ENCODE measurements around the gene H6PD.

Gene H6PD

GRCh38 chr1:9239622-9240401, 5.2 kb downstream of the H6PD start:
- Histone ChIP-seq H3K4me3 (ENCODE audit: low read depth in 1 of 2, low read length in 2 of 2) (peak overlapping the region in 1 of 2 donors; percentile 6), H3K9me3 (ENCODE audit: control insufficient read depth in 1 of 2, low read length in 2 of 2) (no peaks in the 10 kb centered on the region), H3K9ac (ENCODE audit: low read depth in 1 of 2, low read length in 2 of 2) (peak overlapping the region; percentile 16 to 35), H3K27me3 (ENCODE audit: control insufficient read depth in 1 of 2, insufficient read depth in 2 of 2, low read length in 2 of 2) (no peaks in the 10 kb centered on the region), H3K27ac (ENCODE audit: low read depth, low read length) (peak overlapping the region; percentile 30), H3K36me3 (ENCODE audit: control insufficient read depth in 1 of 2, insufficient read depth in 2 of 2, low read length in 2 of 2) (no peaks in the 10 kb centered on the region), H3K4me1 (ENCODE audit: control insufficient read depth in 1 of 2, insufficient read depth in 2 of 2, low read length in 2 of 2) (peaks cover 73 to 75% of the 10 kb centered on the region in 2 donors)

GRCh38 chr1:9240914-9241820, 6.6 kb downstream of the H6PD start:
- Histone ChIP-seq H3K36me3 (ENCODE audit: control insufficient read depth in 1 of 2, insufficient read depth in 2 of 2, low read length in 2 of 2) (peaks cover under 1 to 2% of the 10 kb centered on the region in 2 donors), H3K27ac (ENCODE audit: low read depth, low read length) (no peak overlapping the region), H3K4me1 (ENCODE audit: control insufficient read depth in 1 of 2, insufficient read depth in 2 of 2, low read length in 2 of 2) (peaks cover 71 to 80% of the 10 kb centered on the region in 2 donors), H3K9me3 (ENCODE audit: control insufficient read depth in 1 of 2, low read length in 2 of 2) (no peaks in the 10 kb centered on the region), H3K4me3 (ENCODE audit: low read depth in 1 of 2, low read length in 2 of 2) (no peak overlapping the region), H3K9ac (ENCODE audit: low read depth in 1 of 2, low read length in 2 of 2) (no peak overlapping the region), H3K27me3 (ENCODE audit: control insufficient read depth in 1 of 2, insufficient read depth in 2 of 2, low read length in 2 of 2) (no peaks in the 10 kb centered on the region)

DNA sequence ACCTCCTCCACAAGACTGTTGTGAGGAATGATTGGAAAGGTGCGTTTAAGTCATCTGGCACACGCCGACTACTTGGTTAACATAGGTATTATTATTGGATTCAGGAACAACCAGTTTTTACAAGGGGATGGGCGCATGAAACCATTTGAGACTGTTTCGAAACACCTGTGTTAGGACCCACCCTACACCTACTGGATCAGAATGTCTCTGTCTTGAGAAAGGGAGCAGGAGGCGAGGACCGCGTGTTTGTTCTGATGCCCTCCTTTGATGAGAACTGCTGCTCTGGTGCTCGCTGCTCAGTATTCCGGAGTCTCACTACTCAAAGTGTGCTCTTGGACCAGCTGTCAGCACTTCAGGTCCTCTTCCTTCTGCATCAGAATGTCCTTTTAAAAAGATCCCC, 7.3 kb downstream of the H6PD start:
- no peaks in the 10 kb centered on the region for H3K9me3 ChIP-seq (ENCODE audit: control insufficient read depth in 1 of 2, low read length in 2 of 2)
- H3K27me3 ChIP-seq (ENCODE audit: control insufficient read depth in 1 of 2, insufficient read depth in 2 of 2, low read length in 2 of 2) = no peaks in the 10 kb centered on the region
- no peak overlapping the region for H3K4me3 ChIP-seq (ENCODE audit: low read depth in 1 of 2, low read length in 2 of 2)
- H3K9ac ChIP-seq (ENCODE audit: low read depth in 1 of 2, low read length in 2 of 2) = no peak overlapping the region
- peaks cover 3 to 4% of the 10 kb centered on the region in 2 donors for H3K36me3 ChIP-seq (ENCODE audit: control insufficient read depth in 1 of 2, insufficient read depth in 2 of 2, low read length in 2 of 2)
- H3K4me1 ChIP-seq (ENCODE audit: control insufficient read depth in 1 of 2, insufficient read depth in 2 of 2, low read length in 2 of 2) = peaks cover 69 to 74% of the 10 kb centered on the region in 2 donors
- no peak overlapping the region for H3K27ac ChIP-seq (ENCODE audit: low read depth, low read length)

- H3K9me3 ChIP-seq (ENCODE audit: control insufficient read depth in 1 of 2, low read length in 2 of 2) = no peaks in the 10 kb centered on the region
- peak overlapping the region in 1 of 2 donors; percentile 4 for H3K9ac ChIP-seq (ENCODE audit: low read depth in 1 of 2, low read length in 2 of 2)
- H3K4me1 ChIP-seq (ENCODE audit: control insufficient read depth in 1 of 2, insufficient read depth in 2 of 2, low read length in 2 of 2) = peaks cover 69 to 73% of the 10 kb centered on the region in 2 donors
- peaks cover 3 to 9% of the 10 kb centered on the region in 2 donors for H3K36me3 ChIP-seq (ENCODE audit: control insufficient read depth in 1 of 2, insufficient read depth in 2 of 2, low read length in 2 of 2)
- peak overlapping the region in 1 of 2 donors; percentile 1 for H3K4me3 ChIP-seq (ENCODE audit: low read depth in 1 of 2, low read length in 2 of 2)
- H3K27me3 ChIP-seq (ENCODE audit: control insufficient read depth in 1 of 2, insufficient read depth in 2 of 2, low read length in 2 of 2) = no peaks in the 10 kb centered on the region
- H3K27ac ChIP-seq (ENCODE audit: low read depth, low read length) = no peak overlapping the region
Observed at GRCh38 chr1:9242338-9242969, 7.9 kb downstream of the H6PD start.

GRCh38 chr1:9243066-9243739, 8.6 kb downstream of the H6PD start:
- H3K27me3 ChIP-seq (ENCODE audit: control insufficient read depth in 1 of 2, insufficient read depth in 2 of 2, low read length in 2 of 2) = no peaks in the 10 kb centered on the region
- H3K4me3 ChIP-seq (ENCODE audit: low read depth in 1 of 2, low read length in 2 of 2) = peak overlapping the region in 1 of 2 donors; percentile 1
- peak overlapping the region in 1 of 2 donors; percentile 4 for H3K9ac ChIP-seq (ENCODE audit: low read depth in 1 of 2, low read length in 2 of 2)
- no peaks in the 10 kb centered on the region for H3K9me3 ChIP-seq (ENCODE audit: control insufficient read depth in 1 of 2, low read length in 2 of 2)
- H3K4me1 ChIP-seq (ENCODE audit: control insufficient read depth in 1 of 2, insufficient read depth in 2 of 2, low read length in 2 of 2) = peaks cover 66 to 68% of the 10 kb centered on the region in 2 donors
- peaks cover 3 to 13% of the 10 kb centered on the region in 2 donors for H3K36me3 ChIP-seq (ENCODE audit: control insufficient read depth in 1 of 2, insufficient read depth in 2 of 2, low read length in 2 of 2)
- no peak overlapping the region for H3K27ac ChIP-seq (ENCODE audit: low read depth, low read length)

GRCh38 chr1:9244501-9245229, 10.1 kb downstream of the H6PD start:
- peaks cover 64 to 65% of the 10 kb centered on the region in 2 donors for H3K4me1 ChIP-seq (ENCODE audit: control insufficient read depth in 1 of 2, insufficient read depth in 2 of 2, low read length in 2 of 2)
- peaks cover 3 to 13% of the 10 kb centered on the region in 2 donors for H3K36me3 ChIP-seq (ENCODE audit: control insufficient read depth in 1 of 2, insufficient read depth in 2 of 2, low read length in 2 of 2)
- H3K27me3 ChIP-seq (ENCODE audit: control insufficient read depth in 1 of 2, insufficient read depth in 2 of 2, low read length in 2 of 2) = no peaks in the 10 kb centered on the region
- H3K4me3 ChIP-seq (ENCODE audit: low read depth in 1 of 2, low read length in 2 of 2) = peak overlapping the region in 1 of 2 donors; percentile 13
- H3K27ac ChIP-seq (ENCODE audit: low read depth, low read length) = no peak overlapping the region
- no peaks in the 10 kb centered on the region for H3K9me3 ChIP-seq (ENCODE audit: control insufficient read depth in 1 of 2, low read length in 2 of 2)
- H3K9ac ChIP-seq (ENCODE audit: low read depth in 1 of 2, low read length in 2 of 2) = no peak overlapping the region

GRCh38 chr1:9245230-9245619, 10.7 kb downstream of the H6PD start:
- Histone ChIP-seq H3K4me1 (ENCODE audit: control insufficient read depth in 1 of 2, insufficient read depth in 2 of 2, low read length in 2 of 2) (peaks cover 63% of the 10 kb centered on the region in 2 donors), H3K4me3 (ENCODE audit: low read depth in 1 of 2, low read length in 2 of 2) (peak overlapping the region in 1 of 2 donors; percentile 13), H3K27me3 (ENCODE audit: control insufficient read depth in 1 of 2, insufficient read depth in 2 of 2, low read length in 2 of 2) (no peaks in the 10 kb centered on the region), H3K36me3 (ENCODE audit: control insufficient read depth in 1 of 2, insufficient read depth in 2 of 2, low read length in 2 of 2) (peaks cover 3 to 13% of the 10 kb centered on the region in 2 donors), H3K9ac (ENCODE audit: low read depth in 1 of 2, low read length in 2 of 2) (no peak overlapping the region), H3K27ac (ENCODE audit: low read depth, low read length) (no peak overlapping the region), H3K9me3 (ENCODE audit: control insufficient read depth in 1 of 2, low read length in 2 of 2) (no peaks in the 10 kb centered on the region)

GRCh38 chr1:9245661-9246060, 11.1 kb downstream of the H6PD start:
- H3K4me3 ChIP-seq (ENCODE audit: low read depth in 1 of 2, low read length in 2 of 2) = no peak overlapping the region
- no peak overlapping the region for H3K27ac ChIP-seq (ENCODE audit: low read depth, low read length)

GRCh38 chr1:9246215-9246614, 11.6 kb downstream of the H6PD start:
- Histone ChIP-seq H3K9ac (ENCODE audit: low read depth in 1 of 2, low read length in 2 of 2) (no peak overlapping the region), H3K9me3 (ENCODE audit: control insufficient read depth in 1 of 2, low read length in 2 of 2) (no peaks in the 10 kb centered on the region), H3K27me3 (ENCODE audit: control insufficient read depth in 1 of 2, insufficient read depth in 2 of 2, low read length in 2 of 2) (no peaks in the 10 kb centered on the region), H3K4me3 (ENCODE audit: low read depth in 1 of 2, low read length in 2 of 2) (no peak overlapping the region), H3K27ac (ENCODE audit: low read depth, low read length) (no peak overlapping the region), H3K4me1 (ENCODE audit: control insufficient read depth in 1 of 2, insufficient read depth in 2 of 2, low read length in 2 of 2) (peaks cover 63 to 64% of the 10 kb centered on the region in 2 donors), H3K36me3 (ENCODE audit: control insufficient read depth in 1 of 2, insufficient read depth in 2 of 2, low read length in 2 of 2) (peaks cover 3 to 13% of the 10 kb centered on the region in 2 donors)

More at GRCh38 chr1:9245661-9246060, 11.1 kb downstream of the H6PD start:
- Histone ChIP-seq H3K27me3 (ENCODE audit: control insufficient read depth in 1 of 2, insufficient read depth in 2 of 2, low read length in 2 of 2) (no peaks in the 10 kb centered on the region), H3K4me1 (ENCODE audit: control insufficient read depth in 1 of 2, insufficient read depth in 2 of 2, low read length in 2 of 2) (peaks cover 62 to 63% of the 10 kb centered on the region in 2 donors), H3K9me3 (ENCODE audit: control insufficient read depth in 1 of 2, low read length in 2 of 2) (no peaks in the 10 kb centered on the region), H3K36me3 (ENCODE audit: control insufficient read depth in 1 of 2, insufficient read depth in 2 of 2, low read length in 2 of 2) (peaks cover 3 to 13% of the 10 kb centered on the region in 2 donors), H3K9ac (ENCODE audit: low read depth in 1 of 2, low read length in 2 of 2) (no peak overlapping the region)
